ENCODE results near the gene JTB.

Gene JTB

DNA sequence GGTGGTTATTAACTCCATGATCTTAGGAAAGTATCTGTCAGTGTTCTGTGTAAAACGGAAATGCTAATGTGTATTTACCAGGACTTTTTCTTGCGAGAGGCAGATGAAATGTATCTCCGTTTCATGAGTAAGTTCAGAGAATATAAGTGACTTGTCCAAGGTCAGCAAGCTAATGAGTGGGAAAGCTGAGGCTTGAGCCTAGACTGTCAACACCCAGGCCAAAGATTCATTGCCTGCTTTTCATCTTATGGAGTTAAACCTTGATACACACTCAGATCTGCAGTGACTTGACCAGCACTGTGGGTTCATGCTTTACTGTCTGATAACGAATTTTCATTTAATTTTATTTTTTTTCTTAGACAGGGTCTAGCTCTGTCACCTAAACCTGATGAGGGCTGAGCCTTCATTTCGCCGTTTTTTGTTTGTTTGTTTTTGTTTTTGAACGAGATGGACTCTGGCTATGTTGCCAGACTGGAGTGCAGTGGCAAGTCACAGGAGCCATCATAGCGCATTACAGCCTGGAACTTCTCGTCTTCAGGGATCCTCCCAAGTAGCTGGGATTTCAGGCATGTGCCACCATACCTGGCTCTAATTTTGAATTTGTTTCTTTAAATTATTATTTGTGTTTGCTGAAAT is 918 bp upstream of the JTB start:
- DNase-seq (ENCODE audit: low spot score), result no peak

DNA sequence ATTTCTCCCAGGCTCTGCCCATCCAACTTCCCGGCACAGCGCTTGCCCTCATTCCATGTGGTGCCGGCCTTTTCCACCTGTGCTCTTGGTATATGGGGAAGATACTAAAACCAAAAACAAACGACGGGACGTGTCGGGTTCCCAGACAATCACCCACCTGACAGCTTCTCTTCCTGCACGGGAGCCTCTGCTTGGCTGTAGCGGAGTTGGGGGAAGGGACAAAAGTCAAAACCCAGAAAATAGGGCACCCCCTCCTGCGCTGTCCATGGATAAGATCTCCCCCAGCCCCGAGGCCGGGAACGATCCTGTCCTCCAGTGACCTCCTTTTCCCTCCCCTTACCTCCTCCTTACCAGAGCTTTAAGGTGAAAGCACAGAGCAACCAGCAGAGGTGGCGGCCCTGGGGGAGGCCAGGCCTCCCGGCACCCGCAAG is 640 bp downstream of the JTB start:
- DNase-seq (ENCODE audit: low spot score), result no peak

DNA sequence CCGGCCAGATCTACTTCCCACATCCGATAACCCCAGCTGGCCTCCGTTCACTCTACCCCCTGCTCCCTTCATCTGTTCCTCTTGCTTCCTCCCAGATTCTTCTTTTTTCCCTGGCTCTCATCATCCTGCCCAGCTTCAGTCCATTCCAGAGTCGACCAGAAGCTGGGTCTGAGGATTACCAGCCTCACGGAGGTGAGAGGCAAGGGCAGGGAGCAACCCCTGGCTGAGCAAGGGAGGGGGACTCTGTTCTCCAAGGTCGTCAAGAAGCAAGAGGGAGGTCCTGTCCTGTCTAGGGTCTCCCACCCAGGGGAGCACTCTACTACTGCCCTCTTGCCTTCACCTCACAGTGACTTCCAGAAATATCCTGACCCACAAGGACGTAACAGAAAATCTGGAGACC is 3.9 kb downstream of the JTB start:
- no peak for DNase-seq (ENCODE audit: low spot score)

- DNase-seq (ENCODE audit: low spot score), result no peak
Observed at GRCh38 chr1:153973071-153973470, 4.4 kb downstream of the JTB start.

- no peak for DNase-seq (ENCODE audit: low spot score)
Observed at GRCh38 chr1:153970346-153970745, 7.1 kb downstream of the JTB start.

GRCh38 chr1:153968972-153969371 is 8.5 kb downstream of the JTB start:
- DNase-seq (ENCODE audit: low spot score), result no peak

GRCh38 chr1:153968408-153968807 is 9.1 kb downstream of the JTB start:
- no peak for DNase-seq (ENCODE audit: low spot score)

DNA sequence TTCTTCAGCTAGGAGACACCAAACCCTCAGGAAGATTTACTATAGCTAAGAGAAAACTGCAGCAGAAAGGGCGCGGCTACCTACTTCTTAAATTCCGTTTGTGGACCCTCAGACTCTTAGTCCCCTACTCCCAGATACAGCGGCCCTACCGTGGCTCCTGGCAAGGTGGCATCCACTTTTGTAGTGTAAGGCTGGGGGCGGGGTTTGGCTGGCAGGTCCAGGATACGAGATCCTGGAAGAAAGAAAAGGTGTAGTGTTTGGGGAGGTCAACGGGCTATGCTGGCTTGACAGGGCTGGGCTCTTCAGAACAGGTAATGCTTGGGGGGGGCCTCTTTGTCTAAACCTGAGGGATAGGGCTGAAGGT is 9.5 kb downstream of the JTB start:
- no peak for DNase-seq (ENCODE audit: low spot score)

DNA sequence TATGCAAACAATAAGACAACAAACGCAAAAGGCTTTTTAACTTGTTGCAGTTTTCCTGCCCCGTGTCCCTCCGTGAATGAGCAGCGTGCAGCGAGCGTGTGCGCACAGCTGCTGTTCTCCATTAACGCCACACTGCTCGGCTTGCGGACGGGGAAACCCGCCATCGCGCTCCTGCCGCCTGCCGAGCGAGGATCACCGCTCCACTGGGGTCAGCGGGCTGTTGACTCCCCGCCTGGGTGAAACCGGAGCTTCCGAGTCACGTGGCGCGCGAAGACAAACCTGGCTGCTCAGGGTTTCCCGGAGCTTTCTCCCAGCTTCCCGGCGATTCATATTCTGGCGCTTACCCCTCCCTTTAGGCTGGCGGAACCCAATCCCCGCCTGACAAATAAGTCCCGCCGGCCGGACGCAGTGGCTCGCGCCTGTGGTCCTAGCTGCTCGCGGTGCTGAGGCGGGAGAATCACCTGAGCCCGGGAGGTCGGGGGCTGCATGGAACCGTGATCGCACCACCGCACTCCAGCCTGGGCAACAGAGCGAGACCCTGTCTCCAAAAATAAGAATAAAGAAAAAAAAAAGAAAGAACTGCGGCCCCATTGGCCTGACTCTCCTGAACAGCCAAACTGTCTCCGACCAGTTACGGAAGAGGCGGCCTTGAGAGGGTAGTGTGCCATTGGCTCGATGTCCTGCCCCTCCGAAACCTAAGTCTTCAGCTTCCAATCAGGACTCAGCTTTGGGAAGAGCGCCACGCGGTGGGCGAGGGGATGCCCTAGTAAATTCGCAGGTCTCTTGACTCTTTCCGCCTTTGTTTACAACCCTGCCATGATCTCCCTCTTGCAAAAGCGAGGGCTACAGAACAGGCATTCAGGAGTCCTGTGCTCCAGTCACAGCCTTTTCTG is 10.1 kb downstream of the JTB start, which contains the start of gene CREB3L4:
Gene CREB3L4 (plus strand): TSS at position 796 of the 893 bp plus-strand sequence. CDS start 624 bp downstream, outside the sequence.
- peak; percentile 87 for DNase-seq (ENCODE audit: low spot score)

- no peak for DNase-seq (ENCODE audit: low spot score)
Observed at GRCh38 chr1:153963850-153964331, 13.6 kb downstream of the JTB start.

GRCh38 chr1:153963030-153963849 is 14.2 kb downstream of the JTB start, which contains the start of gene SLC39A1:
SLC39A1 (minus strand) TSS chr1:153963537; CDS start chr1:153962715, 822 bp downstream.
- DNase-seq (ENCODE audit: low spot score), result peak; percentile 95

DNA sequence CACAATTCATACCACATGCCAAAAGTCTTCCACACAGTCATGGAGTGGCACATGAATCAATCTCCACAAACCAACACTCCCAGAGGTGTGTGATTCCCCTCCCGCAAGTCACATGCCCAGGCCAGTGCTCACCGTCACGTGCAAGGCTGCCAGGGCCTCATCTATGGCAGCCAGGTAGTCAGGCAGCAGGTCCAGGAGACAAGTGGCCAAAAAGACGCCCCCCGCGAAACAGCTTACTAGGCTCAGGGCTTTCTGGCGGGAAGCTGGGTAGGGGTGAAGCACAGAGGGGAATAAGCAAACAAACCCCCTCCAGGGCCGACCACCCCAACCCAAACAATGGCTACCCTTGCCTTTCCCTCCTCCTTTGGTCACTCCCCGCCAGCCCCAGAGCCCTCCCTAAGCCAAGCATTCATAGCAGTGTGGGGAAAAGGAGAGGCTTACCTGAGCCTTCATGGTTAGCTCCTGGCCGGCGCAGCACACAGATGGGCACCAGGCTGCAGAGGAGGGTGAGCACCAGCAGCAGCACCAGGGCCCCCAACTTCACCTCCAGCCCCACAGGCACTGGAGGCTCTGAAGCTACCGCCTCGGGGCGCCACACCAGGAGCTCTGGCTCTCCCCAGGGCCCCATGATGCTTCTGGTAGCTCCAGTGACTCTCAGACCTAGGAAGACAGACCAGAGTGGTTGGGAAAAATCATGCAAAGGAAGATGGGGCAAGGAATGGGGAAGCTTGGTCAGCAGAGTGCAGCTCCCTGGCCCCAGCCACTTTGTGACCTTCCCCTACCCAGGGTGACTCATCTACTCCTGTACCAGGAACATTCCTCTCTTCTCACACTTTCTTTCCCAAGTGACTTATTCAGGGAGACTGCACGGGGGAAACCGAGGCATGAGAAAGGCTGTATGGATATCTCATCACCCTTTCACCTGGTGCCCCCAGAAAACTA is 15.1 kb downstream of the JTB start:
- no peak for DNase-seq (ENCODE audit: low spot score)

DNA sequence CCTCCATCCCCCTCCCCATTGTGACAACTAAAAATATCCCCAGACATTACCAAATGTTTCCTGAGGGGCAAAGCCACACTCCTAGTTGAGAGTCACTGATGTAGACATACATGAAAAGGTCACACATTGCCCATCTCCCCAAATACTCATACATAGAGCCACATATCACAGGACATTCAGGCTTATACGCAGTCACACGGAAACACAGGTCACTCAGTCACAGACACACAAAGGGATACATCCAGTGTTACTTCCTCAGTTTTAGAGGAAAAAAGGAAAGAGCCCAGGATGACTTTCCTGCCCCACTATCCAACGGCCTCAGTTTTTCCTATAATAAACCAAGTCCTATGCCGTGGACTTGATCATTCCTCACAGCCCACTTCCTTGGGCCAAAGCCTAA is 16.1 kb downstream of the JTB start:
- no peak for DNase-seq (ENCODE audit: low spot score)

DNA sequence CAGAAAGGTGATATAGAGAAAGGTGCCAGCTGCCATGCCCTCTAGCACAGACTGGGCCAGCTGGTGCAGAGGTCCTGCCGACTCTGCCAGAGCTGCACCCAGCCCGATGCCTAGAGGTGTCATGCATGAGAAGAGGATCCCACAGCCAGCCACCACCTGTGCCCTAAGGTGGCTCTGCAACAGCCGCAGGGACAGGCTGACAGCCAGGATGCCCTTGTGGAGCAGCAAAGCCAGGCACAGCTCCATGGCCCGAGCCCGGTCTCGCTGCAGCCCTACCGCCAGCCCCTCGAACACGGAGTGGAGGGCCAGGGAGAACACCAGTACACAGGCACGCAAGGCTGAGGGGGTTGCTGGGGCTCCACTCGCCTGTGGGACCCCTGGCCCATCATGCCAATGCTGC is 17.3 kb downstream of the JTB start:
- DNase-seq (ENCODE audit: low spot score), result no peak

GRCh38 chr1:153959454-153959853 is 18.0 kb downstream of the JTB start:
- no peak for DNase-seq (ENCODE audit: low spot score)

GRCh38 chr1:153958961-153959260 is 18.6 kb downstream of the JTB start:
- no peak for DNase-seq (ENCODE audit: low spot score)

DNA sequence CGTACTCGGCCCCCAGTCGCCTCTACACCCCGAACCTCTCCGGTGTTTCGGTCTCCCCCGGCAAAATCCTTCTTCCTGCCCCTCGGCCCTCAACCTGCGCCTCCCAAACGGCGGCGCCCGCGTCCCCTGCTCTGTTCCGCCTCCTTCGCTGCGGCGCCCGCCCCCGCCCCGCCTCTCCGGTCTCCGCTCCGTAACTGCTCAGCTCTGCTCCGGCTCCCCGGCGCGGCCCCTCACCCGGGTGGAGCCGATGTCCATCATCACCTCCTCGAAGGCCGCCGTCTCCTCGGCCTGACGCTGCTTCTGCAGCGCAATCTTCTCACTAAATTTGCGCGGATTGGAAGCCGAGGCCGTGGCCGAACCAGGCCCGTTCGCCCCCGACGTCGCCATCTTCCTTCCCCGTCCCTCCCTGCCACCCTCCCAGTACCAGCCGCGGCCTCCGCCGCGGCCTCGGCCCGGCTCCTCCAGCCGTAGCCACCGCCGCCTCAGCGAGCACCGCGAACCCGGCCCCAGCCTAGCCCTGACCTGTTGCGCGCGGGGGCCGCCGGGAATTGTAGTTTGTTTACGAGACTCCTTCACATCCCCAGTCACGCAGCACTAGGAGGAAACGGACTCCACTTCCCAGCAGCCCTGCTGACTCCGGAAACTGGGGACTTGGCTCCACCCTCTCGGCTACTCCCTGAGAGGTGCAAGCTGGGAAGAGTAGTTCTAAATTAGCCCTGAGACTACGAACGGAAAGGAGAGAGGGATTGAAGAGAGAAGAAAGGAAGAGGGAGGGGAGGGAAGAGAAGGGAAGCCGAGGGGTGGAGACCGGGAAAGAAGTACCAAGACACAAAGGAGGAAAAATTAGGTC is 19.1 kb downstream of the JTB start, which contains the start of gene CRTC2:
Gene CRTC2 (minus strand): TSS at position 502 of the 850 bp plus-strand sequence. CDS start 115 bp downstream, at position 387.
- peak; percentile 99 for DNase-seq (ENCODE audit: low spot score)

DNA sequence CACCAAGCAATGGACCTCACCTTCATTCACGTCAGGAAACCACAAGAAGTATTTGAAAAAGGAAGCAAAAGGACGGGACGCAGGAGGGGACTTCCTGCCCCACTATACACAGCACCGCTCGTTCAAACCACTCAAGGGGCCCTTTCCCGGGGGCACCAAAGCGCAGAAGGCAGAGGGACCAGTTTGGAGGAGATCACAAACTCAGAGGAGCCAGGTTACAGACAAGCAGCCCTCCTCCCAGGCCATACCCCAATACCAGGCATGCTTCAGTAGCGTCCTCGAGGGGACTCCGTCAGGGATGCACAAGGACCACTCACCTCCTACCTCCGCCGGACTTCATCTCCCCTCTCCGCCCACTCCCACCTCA is 19.7 kb downstream of the JTB start:
- no peak for DNase-seq (ENCODE audit: low spot score)

GRCh38 chr1:153956997-153957715 is 20.3 kb downstream of the JTB start:
- DNase-seq (ENCODE audit: low spot score), result no peak

DNA sequence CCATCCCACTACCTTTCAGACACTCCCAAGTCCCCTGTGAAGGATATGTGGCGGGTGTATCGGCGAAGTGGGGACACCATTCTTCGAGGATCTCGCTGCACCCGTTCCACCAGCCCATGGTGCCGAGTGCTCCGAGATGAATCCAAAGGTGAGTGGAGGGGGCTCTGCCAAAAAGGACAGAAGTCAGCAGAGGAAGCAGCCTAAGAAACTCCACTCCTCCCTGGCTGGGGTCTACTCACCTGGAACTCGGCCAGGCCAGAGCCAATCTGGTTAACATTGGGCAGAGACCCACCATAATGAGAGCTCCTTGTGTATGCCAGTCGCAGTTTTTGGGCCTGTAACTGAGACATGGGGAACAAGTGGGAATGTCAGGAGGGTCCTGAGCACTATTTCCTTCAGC is 22.6 kb downstream of the JTB start:
- DNase-seq (ENCODE audit: low spot score), result no peak
